Parathyroid adenoma (tissue), 2 donors: ENCODE results near the gene ZNF593OS.

ENCODE experiments used
- H2AFZ ChIP-seq: fragments of 300-600 bp; sonication (generic); one replicate; pipeline ENCODE4 v1.7.0; 2017; ENCODE audit warnings: antibody characterized with exemption, mild to moderate bottlenecking
- H3K27ac ChIP-seq: fragments of 300-600 bp; sonication (generic); one replicate; pipeline ENCODE4 v1.7.0; 2017
- H3K27me3 ChIP-seq: fragments of 300-600 bp; sonication (generic); one replicate; pipeline ENCODE4 v1.7.0; 2017; ENCODE audit warnings: low read length; ENCODE audit not compliant: control insufficient read depth, insufficient read depth
- H3K36me3 ChIP-seq: fragments of 300-600 bp; sonication (generic); one replicate; pipeline ENCODE4 v1.7.0; 2017; ENCODE audit warnings: low read length; ENCODE audit not compliant: control insufficient read depth, insufficient read depth
- H3K4me1 ChIP-seq: fragments of 300-600 bp; sonication (generic); one replicate; pipeline ENCODE4 v1.7.0; 2017; ENCODE audit warnings: control low read depth
- H3K4me2 ChIP-seq: fragments of 300-600 bp; sonication (generic); one replicate; pipeline ENCODE4 v1.7.0; 2017; ENCODE audit warnings: low read length
- H3K4me3 ChIP-seq: fragments of 300-600 bp; sonication (generic); one replicate; pipeline ENCODE4 v1.7.0; 2017; ENCODE audit warnings: low read depth, low read length
- H3K79me2 ChIP-seq: fragments of 300-600 bp; sonication (generic); one replicate; pipeline ENCODE4 v1.7.0; 2017; ENCODE audit warnings: control low read depth
- H3K9ac ChIP-seq: fragments of 300-600 bp; sonication (generic); one replicate; pipeline ENCODE4 v1.7.0; 2017; ENCODE audit warnings: mild to moderate bottlenecking
- H3K9me3 ChIP-seq: fragments of 300-600 bp; sonication (generic); one replicate; pipeline ENCODE4 v1.7.0; 2017; ENCODE audit warnings: low read length; ENCODE audit not compliant: control insufficient read depth
- CTCF ChIP-seq: fragments of 300-600 bp; sonication (generic); IDR thresholded peaks from one replicate; pipeline ENCODE4 v1.7.0; 2017; ENCODE audit warnings: antibody characterized with exemption, mild to moderate bottlenecking
- donor health status: primary hyperparathyroidism.

ZNF593OS gene

GRCh38 chr1:26153966-26154532, 17.6 kb downstream of the ZNF593OS start:
- Histone ChIP-seq H3K4me3 (no peak overlapping the region), H3K27ac (no peak overlapping the region), H3K79me2 (no peaks in the 10 kb centered on the region), H3K27me3 (no peaks in the 10 kb centered on the region), H3K9ac (no peak overlapping the region), H3K4me2 (no peak overlapping the region), H3K36me3 (no peaks in the 10 kb centered on the region), H3K9me3 (no peaks in the 10 kb centered on the region), H3K4me1 (no peaks in the 10 kb centered on the region), H2AFZ (no peak overlapping the region)
- TF ChIP-seq CTCF, result no peak

- no peaks in the 10 kb centered on the region for H3K36me3 ChIP-seq
- no peak overlapping the region for H3K9ac ChIP-seq
- no peaks in the 10 kb centered on the region for H3K79me2 ChIP-seq
- no peak overlapping the region for H3K4me3 ChIP-seq
- H3K4me1 ChIP-seq, result no peaks in the 10 kb centered on the region
- H3K27ac ChIP-seq, result no peak overlapping the region
- TF ChIP-seq CTCF, result no peak
- no peak overlapping the region for H3K4me2 ChIP-seq
- no peaks in the 10 kb centered on the region for H3K9me3 ChIP-seq
- no peaks in the 10 kb centered on the region for H3K27me3 ChIP-seq
- H2AFZ ChIP-seq, result no peak overlapping the region
These were observed 22.7 kb downstream of the ZNF593OS start for GRCh38 chr1:26148887-26149286.

- H3K36me3 ChIP-seq, result no peaks in the 10 kb centered on the region
- H3K27ac ChIP-seq, result no peak overlapping the region
- H3K27me3 ChIP-seq, result no peaks in the 10 kb centered on the region
- H2AFZ ChIP-seq, result no peak overlapping the region
- H3K4me2 ChIP-seq, result no peak overlapping the region
- H3K4me1 ChIP-seq, result no peaks in the 10 kb centered on the region
- H3K9ac ChIP-seq, result no peak overlapping the region
- no peaks in the 10 kb centered on the region for H3K9me3 ChIP-seq
- H3K4me3 ChIP-seq, result no peak overlapping the region
- no peaks in the 10 kb centered on the region for H3K79me2 ChIP-seq
- no peak for TF ChIP-seq CTCF
These were observed 25.7 kb downstream of the ZNF593OS start for GRCh38 chr1:26145960-26146294.

- no peaks in the 10 kb centered on the region for H3K4me1 ChIP-seq
- H3K79me2 ChIP-seq, result no peaks in the 10 kb centered on the region
- H3K9me3 ChIP-seq, result no peaks in the 10 kb centered on the region
- H2AFZ ChIP-seq, result peak overlapping the region; percentile 16
- H3K27ac ChIP-seq, result no peak overlapping the region
- no peak overlapping the region for H3K9ac ChIP-seq
- TF ChIP-seq CTCF, result peak; percentile 58
- no peaks in the 10 kb centered on the region for H3K27me3 ChIP-seq
- H3K4me2 ChIP-seq, result peak overlapping the region; percentile 30
- no peaks in the 10 kb centered on the region for H3K36me3 ChIP-seq
- H3K4me3 ChIP-seq, result no peak overlapping the region
These were observed 26.3 kb downstream of the ZNF593OS start for GRCh38 chr1:26145041-26145959.

- Histone ChIP-seq H3K27me3 (no peaks in the 10 kb centered on the region), H2AFZ (no peak overlapping the region), H3K27ac (no peak overlapping the region), H3K36me3 (no peaks in the 10 kb centered on the region), H3K9me3 (no peaks in the 10 kb centered on the region), H3K4me1 (no peaks in the 10 kb centered on the region), H3K79me2 (no peaks in the 10 kb centered on the region), H3K9ac (no peak overlapping the region), H3K4me3 (no peak overlapping the region), H3K4me2 (no peak overlapping the region)
- no peak for TF ChIP-seq CTCF
These were observed 29.5 kb downstream of the ZNF593OS start for GRCh38 chr1:26142159-26142558.
